ENCODE measurements around the gene OR13G1.
"Not testable (repeated sequence)": the region's sequence is repeated elsewhere in the genome, so short reads cannot be mapped to it uniquely, and the experiment has no call there.

The OR13G1 gene, protein sequence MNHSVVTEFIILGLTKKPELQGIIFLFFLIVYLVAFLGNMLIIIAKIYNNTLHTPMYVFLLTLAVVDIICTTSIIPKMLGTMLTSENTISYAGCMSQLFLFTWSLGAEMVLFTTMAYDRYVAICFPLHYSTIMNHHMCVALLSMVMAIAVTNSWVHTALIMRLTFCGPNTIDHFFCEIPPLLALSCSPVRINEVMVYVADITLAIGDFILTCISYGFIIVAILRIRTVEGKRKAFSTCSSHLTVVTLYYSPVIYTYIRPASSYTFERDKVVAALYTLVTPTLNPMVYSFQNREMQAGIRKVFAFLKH

DNA sequence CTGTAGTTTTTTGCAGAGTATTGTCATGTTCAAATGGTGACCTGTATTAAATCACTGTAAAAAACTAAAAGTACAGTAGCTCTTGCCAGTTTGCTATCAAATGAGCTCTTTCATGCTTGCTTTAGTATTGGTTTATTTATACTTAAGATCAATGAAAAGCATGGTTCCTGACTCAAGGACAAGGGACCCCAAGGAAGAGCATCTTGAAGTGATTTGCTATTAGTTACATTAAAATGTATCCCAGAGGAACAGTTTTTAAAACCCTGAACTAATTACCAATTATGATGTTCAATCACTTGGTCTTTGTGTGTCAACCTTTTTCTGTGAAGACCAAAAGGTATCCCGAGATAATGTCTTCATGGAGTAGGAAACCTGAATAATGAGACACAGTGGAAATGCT, at the start of gene OR13G1:
Gene OR13G1 (minus strand): TSS at position 101 of the 400 bp plus-strand sequence. CDS start 6,698 bp downstream, outside the sequence.
- DNase-seq (ENCODE audit: low read depth, low spot score), result no peak

DNA sequence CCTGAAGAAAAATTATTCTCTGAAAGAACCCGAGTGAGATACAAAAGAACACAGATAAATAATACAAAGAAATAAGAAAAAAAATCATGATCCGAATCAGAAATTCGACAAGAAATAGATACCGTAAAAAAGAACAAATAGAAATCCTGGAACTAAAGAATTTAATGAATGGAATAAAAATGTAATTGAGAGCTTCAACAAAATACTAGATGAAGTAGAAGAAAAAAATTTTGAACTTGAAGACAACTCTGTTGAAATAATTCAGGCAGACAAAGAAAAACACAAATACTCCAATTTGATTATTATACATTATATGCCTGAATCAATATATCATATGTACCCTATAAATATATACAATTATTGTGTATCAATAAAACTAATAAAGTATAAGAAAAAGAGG, 41.7 kb upstream of the OR13G1 start:
- no peak for DNase-seq (ENCODE audit: low read depth, low spot score)

- DNase-seq (ENCODE audit: low read depth, low spot score), result no peak
These were observed 37.0 kb upstream of the OR13G1 start, which contains the start of gene OR6F1 for GRCh38 chr1:247716546-247716945. Gene OR6F1 (minus strand): TSS chr1:247716646. CDS start chr1:247712755, 3,891 bp downstream.

DNA sequence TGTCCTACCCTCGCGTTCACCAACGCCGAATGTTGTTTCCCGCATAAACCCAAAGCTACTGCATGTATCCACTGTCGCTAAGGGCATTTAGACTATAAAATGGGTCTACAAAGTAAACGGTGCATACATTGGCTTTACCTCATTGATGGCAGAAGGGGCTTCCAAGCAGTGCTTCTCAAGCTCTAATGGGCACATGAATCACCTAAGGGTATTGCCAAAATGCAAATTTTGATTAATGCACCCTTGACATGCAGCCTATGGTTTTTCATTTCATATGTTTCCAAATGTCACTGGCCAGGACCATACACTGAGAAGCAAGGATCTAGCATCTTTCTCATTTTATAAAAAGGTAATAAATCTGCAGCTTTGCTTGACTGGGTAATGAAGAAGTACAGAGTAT, 34.2 kb upstream of the OR13G1 start:
- no peak for DNase-seq (ENCODE audit: low read depth, low spot score)

DNA sequence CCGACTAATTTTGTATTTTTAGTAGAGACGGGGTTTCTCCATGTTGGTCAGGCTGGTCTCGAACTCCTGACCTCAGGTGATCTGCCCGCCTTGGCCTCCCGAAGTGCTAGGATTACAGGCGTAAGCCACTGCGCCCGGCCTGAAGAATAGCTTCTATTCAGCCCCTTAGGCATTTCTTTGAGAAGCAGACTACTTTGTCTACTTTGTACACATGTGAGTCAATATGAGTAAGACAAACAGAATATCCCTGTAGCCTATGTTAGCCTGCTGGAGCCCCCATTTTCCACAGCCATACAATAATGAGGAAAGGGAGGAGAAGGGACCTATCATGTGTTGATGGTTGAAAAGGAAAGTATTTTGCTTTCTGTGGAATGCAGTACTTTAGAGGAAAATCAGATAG, 31.1 kb upstream of the OR13G1 start:
- DNase-seq (ENCODE audit: low read depth, low spot score), result not testable (repeated sequence)

- no peak for DNase-seq (ENCODE audit: low read depth, low spot score)
These were observed 21.8 kb upstream of the OR13G1 start for GRCh38 chr1:247701338-247701737.

- peak; percentile 66 for DNase-seq (ENCODE audit: low read depth, low spot score)
These were observed 1.9 kb upstream of the OR13G1 start for GRCh38 chr1:247681288-247681897.

DNA sequence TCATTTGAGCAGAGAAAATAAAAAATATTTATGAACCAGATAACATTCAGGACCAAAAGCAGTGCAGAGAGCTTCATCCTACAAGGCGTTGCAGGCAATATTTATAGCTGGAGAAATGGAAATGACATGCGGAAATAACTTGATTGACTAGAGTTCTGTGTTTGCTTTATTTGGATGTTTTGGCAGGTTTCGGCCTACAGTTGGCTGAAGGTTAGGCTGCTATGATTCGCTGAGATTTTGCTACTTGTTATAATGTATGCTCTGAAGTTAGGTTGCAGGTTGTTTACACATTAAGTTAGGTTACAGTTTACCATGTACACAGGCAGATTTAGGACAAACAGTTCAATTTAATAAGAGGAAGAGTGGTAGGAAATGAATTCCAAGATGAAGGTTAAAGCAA, 632 bp upstream of the OR13G1 start:
- DNase-seq (ENCODE audit: low read depth, low spot score), result no peak

GRCh38 chr1:247669225-247669624, 10.3 kb downstream of the OR13G1 start:
- DNase-seq (ENCODE audit: low read depth, low spot score), result no peak

DNA sequence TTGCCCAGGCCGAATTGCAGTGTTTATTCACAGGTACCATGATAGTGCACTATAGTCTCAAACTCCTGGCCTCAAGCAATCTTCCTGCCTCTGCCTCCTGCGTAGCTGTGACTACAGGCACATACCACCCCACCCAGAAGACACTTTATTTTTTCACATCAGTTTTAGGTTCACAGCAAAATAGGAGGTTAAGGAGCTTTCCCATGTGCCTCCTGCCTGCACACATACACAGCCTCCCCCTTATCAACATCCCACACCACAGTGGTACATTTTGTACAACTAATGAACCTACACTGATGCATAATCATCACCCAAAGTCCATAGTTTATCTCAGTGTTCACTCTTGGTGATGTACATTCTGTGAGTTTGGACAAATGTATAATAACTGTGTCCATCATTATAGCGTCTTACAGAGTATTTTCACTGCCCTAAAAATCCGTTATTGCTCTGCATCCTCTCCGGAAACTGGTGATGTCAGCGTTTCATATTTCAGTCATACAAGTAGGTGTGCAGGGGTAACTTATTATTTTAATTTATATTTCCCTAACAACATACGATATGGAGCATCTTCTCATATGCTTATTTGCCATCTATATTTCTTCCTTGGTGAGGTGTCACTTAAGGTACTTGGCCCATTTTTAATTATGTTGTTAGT, 23.2 kb downstream of the OR13G1 start:
- no peak for DNase-seq (ENCODE audit: low read depth, low spot score)

GRCh38 chr1:247653040-247653439, 26.5 kb downstream of the OR13G1 start:
- DNase-seq (ENCODE audit: low read depth, low spot score), result no peak

DNA sequence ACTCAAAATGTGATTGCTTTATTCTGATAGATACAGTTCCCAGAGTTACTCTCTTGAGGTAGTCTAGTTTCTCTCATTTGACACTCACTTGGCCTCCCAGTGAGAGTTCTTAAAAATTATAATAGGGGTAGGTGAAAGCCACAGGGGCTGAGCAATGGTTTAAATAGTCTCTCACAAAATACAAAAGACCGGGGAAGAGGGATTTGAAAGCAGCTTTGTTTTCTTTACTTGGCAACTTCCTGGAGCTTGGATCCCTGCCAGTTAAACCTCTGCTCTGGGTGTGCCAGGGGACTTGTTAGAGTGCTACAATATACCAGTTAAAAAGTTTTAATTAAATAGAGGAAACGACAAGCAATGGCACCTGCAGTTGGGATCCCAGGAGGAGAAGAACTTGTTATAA, 31.7 kb downstream of the OR13G1 start:
- peak; percentile 66 for DNase-seq (ENCODE audit: low read depth, low spot score)

DNA sequence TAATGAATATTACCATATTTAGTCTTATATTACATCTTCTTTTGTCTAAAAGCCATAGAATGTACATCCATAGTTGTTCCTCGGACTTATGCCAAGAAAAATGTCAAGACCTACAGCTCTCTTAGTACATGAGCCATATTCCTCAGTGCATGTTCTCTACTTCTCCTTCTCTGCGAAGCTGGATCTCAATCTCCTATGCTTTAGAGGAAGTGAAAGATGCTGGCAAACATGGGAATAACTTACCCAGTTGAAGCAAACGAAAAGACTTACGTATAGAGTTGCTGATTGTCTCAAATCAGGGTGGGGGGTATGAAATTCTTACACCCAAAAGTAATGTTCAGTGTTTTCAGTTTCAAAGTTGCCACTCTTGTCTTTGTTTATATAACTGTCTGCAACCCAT, 32.7 kb downstream of the OR13G1 start:
- DNase-seq (ENCODE audit: low read depth, low spot score), result no peak

GRCh38 chr1:247642742-247643141, 36.8 kb downstream of the OR13G1 start:
- DNase-seq (ENCODE audit: low read depth, low spot score), result no peak

- peak; percentile 74 for DNase-seq (ENCODE audit: low read depth, low spot score)
These were observed 40.1 kb downstream of the OR13G1 start for GRCh38 chr1:247639381-247639981.

- no peak for DNase-seq (ENCODE audit: low read depth, low spot score)
These were observed 40.8 kb downstream of the OR13G1 start for GRCh38 chr1:247638781-247639180.

DNA sequence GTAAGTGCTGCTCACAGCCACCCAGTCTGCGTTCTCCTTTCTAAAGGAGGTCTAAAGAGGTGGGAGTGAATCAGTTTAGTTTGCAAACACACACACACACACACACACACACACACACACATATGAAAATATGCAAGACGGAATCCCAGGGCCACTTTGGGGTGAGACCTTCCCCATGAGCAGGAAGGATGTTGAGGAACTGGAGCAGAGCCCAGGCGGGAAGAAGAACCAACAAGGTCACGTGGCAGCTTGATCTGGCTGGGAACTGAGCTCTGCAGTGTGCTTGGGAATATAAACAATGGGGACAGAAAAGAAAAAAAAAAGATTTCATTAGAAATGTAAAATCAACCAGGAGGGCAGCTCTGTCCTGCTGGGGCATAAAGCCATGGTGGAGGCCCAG, 41.5 kb downstream of the OR13G1 start:
- no peak for DNase-seq (ENCODE audit: low read depth, low spot score)

GRCh38 chr1:247627951-247628350, 51.6 kb downstream of the OR13G1 start:
- DNase-seq (ENCODE audit: low read depth, low spot score), result no peak
